Astrocyte (in vitro differentiated cells and primary cell): ENCODE results near the gene PTPN14. TPM values are rescaled to one million over a fixed set of nuclear protein-coding genes. Genes with fewer than 3 reads are reported as not detected.
A peak's percentile ranks its signal among the peaks of the same experiment; 100 is the strongest.

Experiments
- DNase-seq: peaks from one replicate; pipeline ENCODE4 v3.0.0-alpha.2; 2010; ENCODE audit warnings: low read depth
- FAIRE-seq: peaks from 2 replicates; lab custom pipeline; 2011; peaks lifted over from hg19 to GRCh38; lab: Jason Lieb, UNC
- H2AFZ ChIP-seq: 2 replicates; pipeline ENCODE4 v1.6.0; 2012; ENCODE audit warnings: low read depth, low read length, inconsistent platforms
- H3K27ac ChIP-seq: 2 replicates; pipeline ENCODE4 v1.5.1; 2011; ENCODE audit warnings: low read depth, low read length, inconsistent platforms
- H3K27me3 ChIP-seq: 2 replicates; pipeline ENCODE4 v1.6.0; 2011; ENCODE audit warnings: low read length, inconsistent platforms; ENCODE audit not compliant: insufficient read depth
- H3K36me3 ChIP-seq: 2 replicates; pipeline ENCODE4 v1.5.1; 2011; ENCODE audit warnings: low read length, inconsistent platforms; ENCODE audit not compliant: insufficient read depth
- H3K4me1 ChIP-seq: 2 replicates; pipeline ENCODE4 v1.5.1; 2011; ENCODE audit warnings: low read length, inconsistent platforms; ENCODE audit not compliant: insufficient read depth
- H3K4me2 ChIP-seq: 2 replicates; pipeline ENCODE4 v1.6.0; 2012; ENCODE audit warnings: low read length, inconsistent platforms
- H3K4me3 ChIP-seq: 2 replicates; pipeline ENCODE4 v1.5.1; 2011; ENCODE audit warnings: low read depth, mild to moderate bottlenecking, low read length, inconsistent platforms; ENCODE audit not compliant: insufficient read depth
- H3K79me2 ChIP-seq: 2 replicates; pipeline ENCODE4 v1.6.0; 2012; ENCODE audit warnings: mild to moderate bottlenecking, low read length, inconsistent platforms; ENCODE audit not compliant: insufficient read depth
- H3K9ac ChIP-seq: 2 replicates; pipeline ENCODE4 v1.6.0; 2012; ENCODE audit warnings: mild to moderate bottlenecking, low read length, inconsistent platforms
- H3K9me3 ChIP-seq: 2 replicates; pipeline ENCODE4 v1.5.1; 2012; ENCODE audit warnings: low read depth, mild to moderate bottlenecking, low read length, inconsistent platforms; ENCODE audit not compliant: insufficient read depth
- H4K20me1 ChIP-seq: 2 replicates; pipeline ENCODE4 v1.6.0; 2012; ENCODE audit warnings: low read length, inconsistent platforms; ENCODE audit not compliant: insufficient read depth
- H3K27ac Mint-ChIP-seq: one replicate; pipeline ENCODE4 v1.8.0; 2021; ENCODE audit warnings: mild to moderate bottlenecking, mixed read lengths; ENCODE audit not compliant: unreplicated experiment
- H3K27me3 Mint-ChIP-seq: one replicate; pipeline ENCODE4 v1.8.0; 2021; ENCODE audit warnings: low read depth, mixed read lengths; ENCODE audit not compliant: unreplicated experiment
- H3K36me3 Mint-ChIP-seq: one replicate; pipeline ENCODE4 v1.8.0; 2021; ENCODE audit warnings: low read depth, mixed read lengths; ENCODE audit not compliant: unreplicated experiment
- H3K4me1 Mint-ChIP-seq: one replicate; pipeline ENCODE4 v1.8.0; 2021; ENCODE audit warnings: low read depth, mixed read lengths; ENCODE audit not compliant: unreplicated experiment
- H3K4me3 Mint-ChIP-seq: one replicate; pipeline ENCODE4 v1.8.0; 2021; ENCODE audit warnings: mild to moderate bottlenecking, moderate library complexity, mixed read lengths; ENCODE audit not compliant: unreplicated experiment
- H3K9me3 Mint-ChIP-seq: one replicate; pipeline ENCODE4 v1.8.0; 2021; ENCODE audit warnings: mild to moderate bottlenecking, mixed read lengths; ENCODE audit not compliant: unreplicated experiment
- CTCF ChIP-seq: IDR thresholded peaks from 2 replicates; pipeline ENCODE4 v1.5.1; 2011; ENCODE audit warnings: low read depth, mild to moderate bottlenecking, inconsistent platforms, low read length, moderate library complexity; ENCODE audit not compliant: insufficient read depth
- EZH2 ChIP-seq: IDR thresholded peaks from 2 replicates; pipeline ENCODE4 v1.6.1; 2012; ENCODE audit warnings: mild to moderate bottlenecking, low read length, inconsistent platforms; ENCODE audit not compliant: insufficient read depth
- total RNA-seq: library from RNA; stranded (reverse); gene quantifications from 2 replicates; pipeline ENCODE4 v1.2.1, GENCODE V29; 2021

Gene PTPN14
- total RNA-seq, 1 donor from 2014 or later = 177 TPM

DNA sequence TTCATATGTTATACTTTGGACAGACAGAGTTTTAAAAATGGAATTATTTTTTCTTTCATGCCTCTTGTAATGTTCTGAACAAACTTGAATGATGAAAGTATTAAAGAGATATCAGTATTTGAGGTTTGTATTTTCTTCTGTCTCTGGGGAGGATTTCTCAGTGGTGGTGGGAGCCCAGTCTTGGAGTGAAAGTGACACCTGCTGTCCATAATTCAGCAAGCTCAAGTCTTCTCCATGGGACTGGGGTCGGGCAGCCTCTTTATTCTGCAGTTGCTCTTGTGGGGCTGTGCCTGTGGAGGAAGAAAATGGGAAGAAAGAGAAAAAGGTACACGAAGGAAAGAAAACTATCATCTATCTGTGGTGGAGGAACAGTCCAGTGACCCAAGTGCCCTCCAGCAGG, 214.4 kb downstream of the PTPN14 start:
- no peak overlapping the region for H3K4me2 ChIP-seq
- DNase-seq (no peak), FAIRE-seq (no peak)
- H3K9me3 Mint-ChIP-seq = no peaks in the 10 kb centered on the region
- no peaks in the 10 kb centered on the region for H3K79me2 ChIP-seq
- no peaks in the 10 kb centered on the region for H3K27me3 Mint-ChIP-seq
- H3K4me3 ChIP-seq = no peak overlapping the region
- no peak overlapping the region for H3K4me3 Mint-ChIP-seq
- H3K27ac ChIP-seq = no peak overlapping the region
- no peaks in the 10 kb centered on the region for H3K27me3 ChIP-seq
- H3K36me3 Mint-ChIP-seq = peaks cover 26% of the 10 kb centered on the region
- no peak overlapping the region for H3K9ac ChIP-seq
- H3K36me3 ChIP-seq = peaks cover 5% of the 10 kb centered on the region
- peaks cover 23% of the 10 kb centered on the region for H3K4me1 Mint-ChIP-seq
- H2AFZ ChIP-seq = no peak overlapping the region
- H3K4me1 ChIP-seq = peaks cover 4% of the 10 kb centered on the region
- TF ChIP-seq CTCF (no peak), EZH2 (no peak)
- H3K9me3 ChIP-seq = no peaks in the 10 kb centered on the region
- H4K20me1 ChIP-seq = no peaks in the 10 kb centered on the region
- H3K27ac Mint-ChIP-seq = peak overlapping the region; percentile 35

- peaks cover 23% of the 10 kb centered on the region for H3K4me1 Mint-ChIP-seq
- FAIRE-seq = no peak
Measured at GRCh38 chr1:214335567-214335966, 215.8 kb downstream of the PTPN14 start.

More at GRCh38 chr1:214335567-214335966, 215.8 kb downstream of the PTPN14 start:
- H3K27ac ChIP-seq = no peak overlapping the region
- H3K4me2 ChIP-seq = no peak overlapping the region
- no peaks in the 10 kb centered on the region for H3K79me2 ChIP-seq
- Mint-ChIP-seq H3K4me3 (no peak overlapping the region), H3K27ac (peak overlapping the region; percentile 38), H3K9me3 (peaks cover 1% of the 10 kb centered on the region), H3K27me3 (no peaks in the 10 kb centered on the region), H3K36me3 (peaks cover 17% of the 10 kb centered on the region)
- H3K36me3 ChIP-seq = no peaks in the 10 kb centered on the region
- DNase-seq = no peak
- TF ChIP-seq CTCF (no peak), EZH2 (no peak)
- H3K9me3 ChIP-seq = no peaks in the 10 kb centered on the region
- H4K20me1 ChIP-seq = no peaks in the 10 kb centered on the region
- no peaks in the 10 kb centered on the region for H3K27me3 ChIP-seq
- H3K9ac ChIP-seq = no peak overlapping the region
- H2AFZ ChIP-seq = no peak overlapping the region
- peaks cover 4% of the 10 kb centered on the region for H3K4me1 ChIP-seq
- H3K4me3 ChIP-seq = no peak overlapping the region
